ENCODE results near the gene GREB1. TPM values are rescaled to one million over a fixed set of nuclear protein-coding genes. Genes with fewer than 3 reads are reported as not detected.

GREB1 gene, protein sequence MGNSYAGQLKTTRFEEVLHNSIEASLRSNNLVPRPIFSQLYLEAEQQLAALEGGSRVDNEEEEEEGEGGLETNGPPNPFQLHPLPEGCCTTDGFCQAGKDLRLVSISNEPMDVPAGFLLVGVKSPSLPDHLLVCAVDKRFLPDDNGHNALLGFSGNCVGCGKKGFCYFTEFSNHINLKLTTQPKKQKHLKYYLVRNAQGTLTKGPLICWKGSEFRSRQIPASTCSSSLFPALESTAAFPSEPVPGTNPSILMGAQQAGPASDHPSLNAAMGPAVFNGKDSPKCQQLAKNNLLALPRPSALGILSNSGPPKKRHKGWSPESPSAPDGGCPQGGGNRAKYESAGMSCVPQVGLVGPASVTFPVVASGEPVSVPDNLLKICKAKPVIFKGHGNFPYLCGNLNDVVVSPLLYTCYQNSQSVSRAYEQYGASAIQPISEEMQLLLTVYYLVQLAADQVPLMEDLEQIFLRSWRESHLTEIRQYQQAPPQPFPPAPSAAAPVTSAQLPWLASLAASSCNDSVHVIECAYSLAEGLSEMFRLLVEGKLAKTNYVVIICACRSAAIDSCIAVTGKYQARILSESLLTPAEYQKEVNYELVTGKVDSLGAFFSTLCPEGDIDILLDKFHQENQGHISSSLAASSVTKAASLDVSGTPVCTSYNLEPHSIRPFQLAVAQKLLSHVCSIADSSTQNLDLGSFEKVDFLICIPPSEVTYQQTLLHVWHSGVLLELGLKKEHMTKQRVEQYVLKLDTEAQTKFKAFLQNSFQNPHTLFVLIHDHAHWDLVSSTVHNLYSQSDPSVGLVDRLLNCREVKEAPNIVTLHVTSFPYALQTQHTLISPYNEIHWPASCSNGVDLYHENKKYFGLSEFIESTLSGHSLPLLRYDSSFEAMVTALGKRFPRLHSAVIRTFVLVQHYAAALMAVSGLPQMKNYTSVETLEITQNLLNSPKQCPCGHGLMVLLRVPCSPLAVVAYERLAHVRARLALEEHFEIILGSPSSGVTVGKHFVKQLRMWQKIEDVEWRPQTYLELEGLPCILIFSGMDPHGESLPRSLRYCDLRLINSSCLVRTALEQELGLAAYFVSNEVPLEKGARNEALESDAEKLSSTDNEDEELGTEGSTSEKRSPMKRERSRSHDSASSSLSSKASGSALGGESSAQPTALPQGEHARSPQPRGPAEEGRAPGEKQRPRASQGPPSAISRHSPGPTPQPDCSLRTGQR (N-terminal part only)
- 1 to 10 TPM in 2 of 4 donors, under 1 TPM in 2; 0.20 to 2.6 (median 1.5) TPM for total RNA-seq

DNA sequence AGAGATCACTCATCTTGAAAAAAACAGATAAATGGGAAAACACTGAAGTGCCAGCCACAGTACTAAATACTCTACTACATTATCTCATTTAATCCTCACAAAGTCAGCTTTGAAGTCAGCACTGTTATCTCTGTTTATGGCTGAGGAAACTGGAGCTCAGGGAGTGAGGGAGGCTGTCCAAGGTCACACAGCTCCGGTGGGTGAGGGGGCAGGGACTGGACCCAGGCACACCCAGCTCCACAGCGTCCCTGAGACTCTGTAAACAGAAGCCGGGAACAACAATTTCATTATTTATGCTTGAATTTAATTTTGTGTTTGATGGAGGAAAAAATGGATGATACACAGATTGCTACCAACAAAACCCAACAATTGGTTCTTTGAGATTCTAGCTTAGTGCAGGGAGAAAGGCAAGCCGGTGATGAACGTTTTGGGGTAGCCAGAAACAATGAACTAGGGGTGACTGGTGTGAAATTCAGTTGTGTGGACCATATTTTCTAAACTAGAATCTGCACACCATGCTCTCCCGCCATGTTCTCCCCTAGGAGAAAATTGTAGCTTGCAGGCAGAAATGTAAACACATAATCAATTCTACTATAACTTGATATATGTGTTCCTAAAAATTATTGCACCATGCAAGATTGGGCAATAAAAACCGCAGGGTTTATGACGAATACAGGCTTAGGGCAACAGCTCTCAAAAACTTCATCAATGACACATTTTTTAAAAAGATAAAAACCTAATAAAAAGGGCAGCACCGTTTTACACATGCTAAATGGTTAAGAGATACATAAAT lies at the start of gene GREB1:
TSS of gene GREB1 (plus strand) at position 768 of the 793 bp plus-strand sequence. CDS start 22,570 bp downstream, outside the sequence.
- no peak within 1 kb of the TSS for H3K27ac ChIP-seq
- peaks cover 0 to 12% (median 2%) of the 10 kb centered on the region in 4 donors for H3K4me1 ChIP-seq
- TF ChIP-seq POLR2AphosphoS5 (IDR thresholded peaks at IDR 0.05) (no peak), POLR2A (IDR thresholded peaks at IDR 0.05) (no peak), EP300 (IDR thresholded peaks at IDR 0.05; ENCODE audit: low read depth) (no peak)
- TF ChIP-seq, protein P1, sequence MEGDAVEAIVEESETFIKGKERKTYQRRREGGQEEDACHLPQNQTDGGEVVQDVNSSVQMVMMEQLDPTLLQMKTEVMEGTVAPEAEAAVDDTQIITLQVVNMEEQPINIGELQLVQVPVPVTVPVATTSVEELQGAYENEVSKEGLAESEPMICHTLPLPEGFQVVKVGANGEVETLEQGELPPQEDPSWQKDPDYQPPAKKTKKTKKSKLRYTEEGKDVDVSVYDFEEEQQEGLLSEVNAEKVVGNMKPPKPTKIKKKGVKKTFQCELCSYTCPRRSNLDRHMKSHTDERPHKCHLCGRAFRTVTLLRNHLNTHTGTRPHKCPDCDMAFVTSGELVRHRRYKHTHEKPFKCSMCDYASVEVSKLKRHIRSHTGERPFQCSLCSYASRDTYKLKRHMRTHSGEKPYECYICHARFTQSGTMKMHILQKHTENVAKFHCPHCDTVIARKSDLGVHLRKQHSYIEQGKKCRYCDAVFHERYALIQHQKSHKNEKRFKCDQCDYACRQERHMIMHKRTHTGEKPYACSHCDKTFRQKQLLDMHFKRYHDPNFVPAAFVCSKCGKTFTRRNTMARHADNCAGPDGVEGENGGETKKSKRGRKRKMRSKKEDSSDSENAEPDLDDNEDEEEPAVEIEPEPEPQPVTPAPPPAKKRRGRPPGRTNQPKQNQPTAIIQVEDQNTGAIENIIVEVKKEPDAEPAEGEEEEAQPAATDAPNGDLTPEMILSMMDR (IDR thresholded peaks at IDR 0.05): no peak
- H3K9me3 ChIP-seq: no peaks in the 10 kb centered on the region
- no peak for DNase-seq
- intact Hi-C loops (cut with DNase I; ENCODE audit: low total_unique reads): no loop called here
- H3K36me3 ChIP-seq: no peaks in the 10 kb centered on the region
- no peak within 1 kb of the TSS for H3K4me3 ChIP-seq
- in situ Hi-C loops (cut with MboI; ENCODE audit: low pct_ligation_motif_present in 1 of 4, low pct_unique_long_range_greater_than_20kb in 1 of 4, low sequenced_read_pairs in 3 of 4): no loop called here
- H3K27me3 ChIP-seq: peaks cover 9% of the 10 kb centered on the region
- WGBS, 2 donors (ENCODE audit: low coverage in 1 of 2): 30 to 39% methylated on average over 6 to 9 of the region's 9 CpGs

DNA sequence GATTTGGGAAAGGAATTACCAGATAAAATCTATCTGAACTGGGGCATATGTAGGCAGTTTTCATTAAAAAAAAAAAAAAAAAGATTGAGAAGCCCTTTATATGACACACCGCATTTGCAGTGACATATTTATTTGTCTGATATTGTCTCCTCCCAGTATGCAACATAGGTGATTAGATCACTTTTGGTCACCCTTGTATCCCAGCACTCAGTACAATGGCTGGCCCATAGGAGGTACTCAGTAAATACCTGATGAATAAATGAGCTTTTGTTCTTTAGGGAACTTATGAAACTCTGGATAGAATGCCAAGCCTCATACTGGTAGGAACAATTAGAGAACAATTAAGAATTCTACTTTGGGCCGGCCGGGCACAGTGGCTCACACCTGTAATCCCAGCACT lies 45.0 kb upstream of the GREB1 start:
- in situ Hi-C loops (cut with MboI; ENCODE audit: low pct_ligation_motif_present in 1 of 4, low pct_unique_long_range_greater_than_20kb in 1 of 4, low sequenced_read_pairs in 3 of 4): loop anchor here in 2 of 4 donors (25.0 kb wide), 1 partner anchor 298 kb away; no protein-coding TSS in a partner anchor
- no peak overlapping the region for H3K27ac ChIP-seq

DNA sequence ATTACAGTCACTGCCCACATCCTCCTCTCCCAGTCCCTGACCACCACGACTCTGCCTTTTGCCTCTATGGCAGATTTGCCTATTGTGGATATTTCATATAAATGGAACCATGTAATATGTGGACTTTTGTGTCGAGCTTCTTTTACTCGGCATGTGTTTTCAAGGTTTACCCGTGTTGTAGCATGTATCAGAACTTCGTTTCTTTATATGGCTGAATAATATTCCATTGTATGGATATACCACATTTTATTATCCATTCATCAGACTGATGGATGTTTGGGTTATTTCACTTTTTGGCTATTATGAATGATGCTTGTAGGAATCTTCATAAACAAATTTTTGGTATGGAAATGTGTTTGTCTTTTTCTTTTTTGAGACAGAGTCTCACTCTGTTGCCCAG lies 43.7 kb upstream of the GREB1 start:
- no peak for DNase-seq
- 89 to 93% methylated on average over 5 of the region's 5 CpGs for WGBS, 2 donors (ENCODE audit: low coverage in 1 of 2)
- intact Hi-C loops (cut with DNase I; ENCODE audit: low total_unique reads): no loop called here

More for the DNA sequence above, 45.0 kb upstream of the GREB1 start:
- intact Hi-C loops (cut with DNase I; ENCODE audit: low total_unique reads): no loop called here
- TF ChIP-seq POLR2AphosphoS5 (IDR thresholded peaks at IDR 0.05) (no peak), EP300 (IDR thresholded peaks at IDR 0.05; ENCODE audit: low read depth) (no peak), POLR2A (IDR thresholded peaks at IDR 0.05) (no peak)
- TF ChIP-seq, protein P1 (IDR thresholded peaks at IDR 0.05): no peak
- Histone ChIP-seq H3K4me1 (peaks cover 0 to 5% (median 0%) of the 10 kb centered on the region in 4 donors), H3K27me3 (peaks cover 44% of the 10 kb centered on the region), H3K36me3 (no peaks in the 10 kb centered on the region), H3K4me3 (no peak overlapping the region), H3K9me3 (no peaks in the 10 kb centered on the region)
- no peak for DNase-seq
- WGBS, 2 donors (ENCODE audit: low coverage in 1 of 2): 33 to 70% methylated on average over 1 to 3 of the region's 3 CpGs

More for the DNA sequence above, 43.7 kb upstream of the GREB1 start:
- Histone ChIP-seq H3K4me3 (no peak overlapping the region), H3K4me1 (no peaks in the 10 kb centered on the region), H3K27me3 (peaks cover 30% of the 10 kb centered on the region), H3K36me3 (no peaks in the 10 kb centered on the region), H3K9me3 (no peaks in the 10 kb centered on the region), H3K27ac (no peak overlapping the region)
- TF ChIP-seq, protein P1 (IDR thresholded peaks at IDR 0.05): no peak
- TF ChIP-seq EP300 (IDR thresholded peaks at IDR 0.05; ENCODE audit: low read depth): no peak
- no peak for TF ChIP-seq POLR2A (IDR thresholded peaks at IDR 0.05)
- no peak for TF ChIP-seq POLR2AphosphoS5 (IDR thresholded peaks at IDR 0.05)
- in situ Hi-C loops (cut with MboI; ENCODE audit: low pct_ligation_motif_present in 1 of 4, low pct_unique_long_range_greater_than_20kb in 1 of 4, low sequenced_read_pairs in 3 of 4): loop anchor here in 2 of 4 donors (25.0 kb wide), 1 partner anchor 297 kb away; no protein-coding TSS in a partner anchor
